ENCODE results near the gene MAST1.
"Not testable (repeated sequence)": the region's sequence is repeated elsewhere in the genome, so short reads cannot be mapped to it uniquely, and the experiment has no call there.

MAST1 gene

GRCh38 chr19:12838182-12838885, at the start of gene MAST1:
Gene MAST1, plus strand, starts transcription at chr19:12838515. Its CDS starts 58 bp downstream, at chr19:12838573.
- DNase-seq = no peak

GRCh38 chr19:12788682-12789097, 49.6 kb upstream of the MAST1 start:
- peak; percentile 85 for DNase-seq

- peak; percentile 48 for DNase-seq
Measured at GRCh38 chr19:12789098-12789903, 49.0 kb upstream of the MAST1 start.

GRCh38 chr19:12789904-12790619, 48.3 kb upstream of the MAST1 start:
- DNase-seq = peak; percentile 95

- no peak for DNase-seq
Measured at GRCh38 chr19:12790628-12791344, 47.5 kb upstream of the MAST1 start.

- peak; percentile 98 for DNase-seq
Measured at GRCh38 chr19:12791345-12792050, 46.8 kb upstream of the MAST1 start, which contains the start of gene JUNB. Gene JUNB, plus strand, starts transcription at chr19:12791486. Its CDS starts 286 bp downstream, at chr19:12791772.

GRCh38 chr19:12792051-12792852, 46.1 kb upstream of the MAST1 start:
- DNase-seq = peak; percentile 81

- DNase-seq = no peak
Measured at GRCh38 chr19:12792853-12793289, 45.4 kb upstream of the MAST1 start.

GRCh38 chr19:12793290-12794195, 44.8 kb upstream of the MAST1 start:
- DNase-seq = peak; percentile 96

- DNase-seq = no peak
Measured at GRCh38 chr19:12794196-12794941, 43.9 kb upstream of the MAST1 start.

GRCh38 chr19:12794971-12795381, 43.3 kb upstream of the MAST1 start:
- no peak for DNase-seq

GRCh38 chr19:12796146-12797071, 41.9 kb upstream of the MAST1 start:
- peak; percentile 86 for DNase-seq

- DNase-seq = no peak
Measured at GRCh38 chr19:12797141-12797587, 41.2 kb upstream of the MAST1 start.

GRCh38 chr19:12797607-12798006, 40.7 kb upstream of the MAST1 start:
- not testable (repeated sequence) for DNase-seq

GRCh38 chr19:12799742-12800465, 38.4 kb upstream of the MAST1 start:
- DNase-seq = no peak

- DNase-seq = no peak
Measured at GRCh38 chr19:12800466-12800770, 37.9 kb upstream of the MAST1 start.

- no peak for DNase-seq
Measured at GRCh38 chr19:12800923-12801465, 37.3 kb upstream of the MAST1 start.

Data from right forelimb (tissue), 1 donor.